GM12892 (cell line): ENCODE data around the gene TCEA2.

Experiments
- POLR2A ChIP-seq: IDR thresholded peaks from 2 replicates; pipeline ENCODE4 v1.6.1; 2011; ENCODE audit warnings: low read depth, low read length, control low read depth
- POLR2AphosphoS5 ChIP-seq: IDR thresholded peaks from 2 replicates; pipeline ENCODE4 v1.6.1; 2011; ENCODE audit warnings: low read depth, low read length, control low read depth
- TAF1 ChIP-seq: IDR thresholded peaks from 2 replicates; pipeline ENCODE4 v1.6.1; 2011; ENCODE audit warnings: low read depth, mild to moderate bottlenecking, control low read depth, low read length, borderline replicate concordance

DNA sequence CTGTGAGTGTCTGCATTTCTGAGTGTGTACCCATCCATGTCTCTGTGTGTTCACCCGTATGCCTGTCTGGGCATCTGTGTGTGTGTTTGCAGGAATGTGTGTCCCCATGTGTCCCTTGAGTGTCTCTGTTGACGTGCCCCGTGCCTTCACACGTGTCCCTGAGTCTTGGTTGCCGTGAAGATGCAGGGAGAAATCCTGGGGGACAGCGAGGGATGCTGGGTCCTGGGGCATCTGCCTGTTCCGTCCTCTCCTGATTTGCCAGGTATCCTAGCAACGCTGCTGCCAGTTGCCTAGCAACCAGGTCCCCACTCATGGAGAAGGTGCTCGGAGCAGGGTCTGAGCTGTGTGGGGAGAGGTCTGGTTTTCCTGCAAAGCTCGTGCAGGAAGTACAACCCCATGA lies 27.2 kb downstream of the TCEA2 start:
- TF ChIP-seq POLR2A = no peak
- TF ChIP-seq TAF1 = no peak
- TF ChIP-seq POLR2AphosphoS5 = no peak
